Neural crest cell (in vitro differentiated cells): Measurements from ENCODE around the gene STXBP4. TPM values are rescaled to one million over a fixed set of nuclear protein-coding genes. Genes with fewer than 3 reads are reported as not detected.
A peak's percentile ranks its signal among the peaks of the same experiment; 100 is the strongest.

Source experiments
- DNase-seq: peaks from one replicate; pipeline ENCODE4 v3.0.0; 2021; ENCODE audit warnings: low read depth, mixed read lengths, low spot score
- H3K27ac Mint-ChIP-seq: one replicate; pipeline ENCODE4 v1.8.0; 2021; ENCODE audit warnings: mild to moderate bottlenecking, mixed read lengths; ENCODE audit not compliant: unreplicated experiment
- H3K27me3 Mint-ChIP-seq: 2 replicates; pipeline ENCODE4 v1.8.0; 2021; ENCODE audit warnings: low read depth, mild to moderate bottlenecking, mixed read lengths
- H3K36me3 Mint-ChIP-seq: 2 replicates; pipeline ENCODE4 v1.8.0; 2021; ENCODE audit warnings: low read depth, mild to moderate bottlenecking, mixed read lengths
- H3K4me1 Mint-ChIP-seq: 2 replicates; pipeline ENCODE4 v1.8.0; 2021; ENCODE audit warnings: mixed read lengths
- H3K4me3 Mint-ChIP-seq: one replicate; pipeline ENCODE4 v1.8.0; 2021; ENCODE audit warnings: mild to moderate bottlenecking, mixed read lengths
- H3K9me3 Mint-ChIP-seq: 2 replicates; pipeline ENCODE4 v1.8.0; 2021; ENCODE audit warnings: mixed read lengths
- total RNA-seq: library from RNA; stranded (reverse); gene quantifications from 2 replicates; pipeline ENCODE4 v1.2.1, GENCODE V29; 2021
- TF ChIP-seq, protein P1 (sequence below): fragments of 200-600 bp; sonication (generic); conservative IDR thresholded peaks from 2 replicates; pipeline ENCODE4 v1.5.0; 2021; ENCODE audit warnings: antibody characterized with exemption, mild to moderate bottlenecking

Gene STXBP4
- total RNA-seq, 1 donor from 2014 or later = 32.7 TPM

GRCh38 chr17:54971147-54971546 lies 2.6 kb downstream of the STXBP4 start:
- Mint-ChIP-seq H3K4me1 (peaks cover 22% of the 10 kb centered on the region), H3K27ac (no peak overlapping the region), H3K9me3 (peaks cover under 1% of the 10 kb centered on the region), H3K36me3 (peaks cover 21% of the 10 kb centered on the region), H3K27me3 (no peaks in the 10 kb centered on the region), H3K4me3 (peak overlapping the region; percentile 52)
- TF ChIP-seq, protein P1, sequence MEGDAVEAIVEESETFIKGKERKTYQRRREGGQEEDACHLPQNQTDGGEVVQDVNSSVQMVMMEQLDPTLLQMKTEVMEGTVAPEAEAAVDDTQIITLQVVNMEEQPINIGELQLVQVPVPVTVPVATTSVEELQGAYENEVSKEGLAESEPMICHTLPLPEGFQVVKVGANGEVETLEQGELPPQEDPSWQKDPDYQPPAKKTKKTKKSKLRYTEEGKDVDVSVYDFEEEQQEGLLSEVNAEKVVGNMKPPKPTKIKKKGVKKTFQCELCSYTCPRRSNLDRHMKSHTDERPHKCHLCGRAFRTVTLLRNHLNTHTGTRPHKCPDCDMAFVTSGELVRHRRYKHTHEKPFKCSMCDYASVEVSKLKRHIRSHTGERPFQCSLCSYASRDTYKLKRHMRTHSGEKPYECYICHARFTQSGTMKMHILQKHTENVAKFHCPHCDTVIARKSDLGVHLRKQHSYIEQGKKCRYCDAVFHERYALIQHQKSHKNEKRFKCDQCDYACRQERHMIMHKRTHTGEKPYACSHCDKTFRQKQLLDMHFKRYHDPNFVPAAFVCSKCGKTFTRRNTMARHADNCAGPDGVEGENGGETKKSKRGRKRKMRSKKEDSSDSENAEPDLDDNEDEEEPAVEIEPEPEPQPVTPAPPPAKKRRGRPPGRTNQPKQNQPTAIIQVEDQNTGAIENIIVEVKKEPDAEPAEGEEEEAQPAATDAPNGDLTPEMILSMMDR = no peak
- DNase-seq = no peak

GRCh38 chr17:54971901-54972300 lies 3.3 kb downstream of the STXBP4 start:
- H3K27ac Mint-ChIP-seq = no peak overlapping the region
- peaks cover 5% of the 10 kb centered on the region for H3K9me3 Mint-ChIP-seq
- DNase-seq = no peak
- no peaks in the 10 kb centered on the region for H3K27me3 Mint-ChIP-seq
- H3K4me3 Mint-ChIP-seq = peak overlapping the region; percentile 50
- H3K36me3 Mint-ChIP-seq = peaks cover 26% of the 10 kb centered on the region
- peaks cover 14% of the 10 kb centered on the region for H3K4me1 Mint-ChIP-seq
- TF ChIP-seq, protein P1 = no peak

- Mint-ChIP-seq H3K4me3 (no peak overlapping the region), H3K27me3 (no peaks in the 10 kb centered on the region), H3K36me3 (peaks cover 31% of the 10 kb centered on the region), H3K9me3 (peaks cover 6% of the 10 kb centered on the region), H3K27ac (no peak overlapping the region), H3K4me1 (peaks cover 10% of the 10 kb centered on the region)
- TF ChIP-seq, protein P1 = no peak
- DNase-seq = no peak
These were observed 4.0 kb downstream of the STXBP4 start for GRCh38 chr17:54972406-54973138.

- Mint-ChIP-seq H3K27ac (no peak overlapping the region), H3K36me3 (peaks cover 45% of the 10 kb centered on the region), H3K4me1 (peaks cover 10% of the 10 kb centered on the region), H3K27me3 (no peaks in the 10 kb centered on the region), H3K4me3 (no peak overlapping the region), H3K9me3 (peaks cover 16% of the 10 kb centered on the region)
- TF ChIP-seq, protein P1 = no peak
- DNase-seq = no peak
These were observed 6.2 kb downstream of the STXBP4 start for GRCh38 chr17:54974759-54975158.

DNA sequence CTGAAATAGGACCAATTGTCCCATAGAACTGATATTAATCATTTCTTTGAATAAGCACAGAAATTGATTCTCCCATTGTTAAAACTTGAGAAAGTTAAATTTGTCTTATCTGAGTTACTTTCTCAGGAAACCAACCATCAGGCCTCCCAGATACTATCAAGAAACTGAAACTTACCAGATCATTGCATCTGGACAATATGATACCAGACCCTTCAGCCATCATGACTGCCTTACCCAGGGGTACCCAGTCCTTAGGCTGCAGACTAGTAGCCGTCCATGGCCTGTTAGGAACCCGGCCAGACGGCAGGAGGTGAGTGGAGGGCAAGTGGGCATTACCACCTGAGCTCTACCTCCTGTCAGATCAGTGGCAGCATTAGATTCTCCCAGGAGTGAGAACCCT lies 7.8 kb downstream of the STXBP4 start:
- TF ChIP-seq, protein P1 = no peak
- H3K27ac Mint-ChIP-seq = no peak overlapping the region
- H3K9me3 Mint-ChIP-seq = peaks cover 22% of the 10 kb centered on the region
- DNase-seq = no peak
- no peak overlapping the region for H3K4me3 Mint-ChIP-seq
- H3K4me1 Mint-ChIP-seq = peaks cover 5% of the 10 kb centered on the region
- H3K27me3 Mint-ChIP-seq = no peaks in the 10 kb centered on the region
- peaks cover 49% of the 10 kb centered on the region for H3K36me3 Mint-ChIP-seq
